ENCODE results near the gene HNRNPCL1. TPM values are rescaled to one million over a fixed set of nuclear protein-coding genes. Genes with fewer than 3 reads are reported as not detected.

HNRNPCL1 gene
- total RNA-seq, 1 experiment from 2014 or later: not detected

DNA sequence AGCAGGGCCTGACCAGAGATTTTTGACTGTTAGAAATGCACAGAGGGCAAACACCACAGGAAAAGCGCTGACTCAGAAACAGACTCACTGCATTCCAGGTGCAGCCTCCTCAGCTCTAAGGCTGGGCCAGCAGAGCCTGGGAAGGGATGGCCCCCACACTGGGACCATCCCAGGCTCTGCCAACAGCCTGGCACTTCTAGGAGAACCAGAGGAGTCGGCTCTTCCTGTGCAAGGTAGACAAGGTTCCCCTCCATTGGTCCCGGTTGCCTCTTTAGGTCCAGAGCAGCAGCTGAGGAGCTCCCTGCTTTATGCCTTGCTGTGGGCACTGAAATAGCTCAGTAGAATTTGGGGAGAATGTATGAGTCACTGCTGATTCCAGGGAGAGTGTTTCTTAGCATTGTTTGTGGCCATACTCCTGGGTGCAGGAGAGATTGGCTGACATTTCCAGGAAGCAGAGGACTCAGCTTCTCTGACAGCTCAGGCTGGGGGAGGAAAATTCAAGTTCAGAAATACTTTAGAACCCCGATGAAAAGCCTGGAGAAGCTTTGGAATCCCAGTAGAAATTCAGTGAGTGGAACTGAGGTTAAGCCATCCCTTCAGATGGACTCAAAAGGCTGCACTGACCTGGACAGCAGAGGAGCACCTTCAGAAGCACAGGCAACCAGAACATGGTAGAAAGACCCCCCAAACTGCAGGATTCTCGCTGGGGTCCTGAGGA lies 37.7 kb downstream of the HNRNPCL1 start:
- Histone ChIP-seq H3K4me3 (no peak overlapping the region), H3K27me3 (ENCODE audit: insufficient read depth, low read depth) (peaks cover 2% of the 10 kb centered on the region; the same call in 1 of the 2 replicates), H3K9me3 (ENCODE audit: insufficient read depth, low read depth) (no peaks in the 10 kb centered on the region), H4K20me1 (ENCODE audit: insufficient read depth) (no peaks in the 10 kb centered on the region), H3K36me3 (ENCODE audit: low read depth) (no peaks in the 10 kb centered on the region), H3K4me2 (no peak overlapping the region), H3K27ac (no peak overlapping the region), H3K9me2 (ENCODE audit: insufficient read depth) (no peaks in the 10 kb centered on the region), H3F3A (ENCODE audit: insufficient read depth, low read depth) (no peaks in the 10 kb centered on the region), H2AFZ (no peak overlapping the region), H3K4me1 (replicated peaks; ENCODE audit: insufficient read depth) (no peaks in the 10 kb centered on the region), H3K79me2 (ENCODE audit: low read depth) (no peaks in the 10 kb centered on the region)
- TF ChIP-seq, protein P1, sequence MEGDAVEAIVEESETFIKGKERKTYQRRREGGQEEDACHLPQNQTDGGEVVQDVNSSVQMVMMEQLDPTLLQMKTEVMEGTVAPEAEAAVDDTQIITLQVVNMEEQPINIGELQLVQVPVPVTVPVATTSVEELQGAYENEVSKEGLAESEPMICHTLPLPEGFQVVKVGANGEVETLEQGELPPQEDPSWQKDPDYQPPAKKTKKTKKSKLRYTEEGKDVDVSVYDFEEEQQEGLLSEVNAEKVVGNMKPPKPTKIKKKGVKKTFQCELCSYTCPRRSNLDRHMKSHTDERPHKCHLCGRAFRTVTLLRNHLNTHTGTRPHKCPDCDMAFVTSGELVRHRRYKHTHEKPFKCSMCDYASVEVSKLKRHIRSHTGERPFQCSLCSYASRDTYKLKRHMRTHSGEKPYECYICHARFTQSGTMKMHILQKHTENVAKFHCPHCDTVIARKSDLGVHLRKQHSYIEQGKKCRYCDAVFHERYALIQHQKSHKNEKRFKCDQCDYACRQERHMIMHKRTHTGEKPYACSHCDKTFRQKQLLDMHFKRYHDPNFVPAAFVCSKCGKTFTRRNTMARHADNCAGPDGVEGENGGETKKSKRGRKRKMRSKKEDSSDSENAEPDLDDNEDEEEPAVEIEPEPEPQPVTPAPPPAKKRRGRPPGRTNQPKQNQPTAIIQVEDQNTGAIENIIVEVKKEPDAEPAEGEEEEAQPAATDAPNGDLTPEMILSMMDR (conservative IDR thresholded peaks at IDR 0.05): no peak
- TF ChIP-seq EZH2 (IDR thresholded peaks at IDR 0.05; ENCODE audit: low read depth): no peak
- no TSS peak for BruUV-seq (replicated peaks)
- POLR2A ChIA-PET (ENCODE audit: unreplicated experiment): no interaction called here
- intact Hi-C loops (cut with micrococcal nuclease; ENCODE audit: unreplicated experiment): no loop called here
- DNase-seq: no peak
- CTCF ChIA-PET: no interaction called here

DNA sequence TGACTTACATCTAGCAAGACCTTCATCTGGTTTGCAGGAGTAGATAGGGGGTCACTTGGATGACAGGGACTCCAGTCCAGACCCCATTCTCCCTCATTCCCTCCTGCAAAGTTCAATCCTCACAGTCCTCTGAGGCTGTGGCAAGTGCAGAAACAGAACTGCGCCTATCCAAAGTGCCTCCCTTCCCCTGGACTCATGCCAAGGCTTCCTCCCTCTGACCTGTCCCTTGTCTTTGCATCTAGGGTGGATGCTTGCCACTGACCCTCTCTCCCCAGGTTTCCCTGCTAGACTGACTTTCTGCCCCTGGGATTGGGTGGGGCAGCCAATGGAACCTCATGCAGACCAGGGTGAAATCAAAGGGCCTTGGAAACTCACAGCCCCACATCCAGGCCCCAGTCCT lies 38.6 kb downstream of the HNRNPCL1 start:
- intact Hi-C loops (cut with micrococcal nuclease; ENCODE audit: unreplicated experiment): no loop called here
- Histone ChIP-seq H3K4me2 (no peak overlapping the region), H3K79me2 (ENCODE audit: low read depth) (no peaks in the 10 kb centered on the region), H2AFZ (no peak overlapping the region), H3K9me3 (ENCODE audit: insufficient read depth, low read depth) (no peaks in the 10 kb centered on the region), H4K20me1 (ENCODE audit: insufficient read depth) (no peaks in the 10 kb centered on the region), H3K9me2 (ENCODE audit: insufficient read depth) (no peaks in the 10 kb centered on the region), H3K27me3 (ENCODE audit: insufficient read depth, low read depth) (peaks cover 2% of the 10 kb centered on the region; the same call in 1 of the 2 replicates), H3F3A (ENCODE audit: insufficient read depth, low read depth) (no peaks in the 10 kb centered on the region), H3K4me3 (no peak overlapping the region), H3K27ac (no peak overlapping the region), H3K4me1 (replicated peaks; ENCODE audit: insufficient read depth) (no peaks in the 10 kb centered on the region), H3K36me3 (ENCODE audit: low read depth) (no peaks in the 10 kb centered on the region)
- no peak for DNase-seq
- ChIA-PET POLR2A (ENCODE audit: unreplicated experiment) (no interaction called here), CTCF (no interaction called here)
- no peak for TF ChIP-seq EZH2 (IDR thresholded peaks at IDR 0.05; ENCODE audit: low read depth)
- TF ChIP-seq, protein P1 (conservative IDR thresholded peaks at IDR 0.05): no peak
- BruUV-seq (replicated peaks): no TSS peak

GRCh38 chr1:12799730-12800129 lies 48.8 kb downstream of the HNRNPCL1 start:
- H3K27ac ChIP-seq: no peak overlapping the region
- no peaks in the 10 kb centered on the region for H3K4me1 ChIP-seq (replicated peaks; ENCODE audit: insufficient read depth)
- CTCF ChIA-PET: no interaction called here
- H4K20me1 ChIP-seq (ENCODE audit: insufficient read depth): no peaks in the 10 kb centered on the region
- BruUV-seq (replicated peaks): no TSS peak
- H3K27me3 ChIP-seq (ENCODE audit: insufficient read depth, low read depth): no peaks in the 10 kb centered on the region
- no peak for TF ChIP-seq EZH2 (IDR thresholded peaks at IDR 0.05; ENCODE audit: low read depth)
- TF ChIP-seq, protein P1 (conservative IDR thresholded peaks at IDR 0.05): no peak
- POLR2A ChIA-PET (ENCODE audit: unreplicated experiment): no interaction called here
- no peaks in the 10 kb centered on the region for H3K36me3 ChIP-seq (ENCODE audit: low read depth)
- no peak overlapping the region for H2AFZ ChIP-seq
- no peak overlapping the region for H3K4me2 ChIP-seq
- intact Hi-C loops (cut with micrococcal nuclease; ENCODE audit: unreplicated experiment): no loop called here
- no peaks in the 10 kb centered on the region for H3F3A ChIP-seq (ENCODE audit: insufficient read depth, low read depth)
- no peaks in the 10 kb centered on the region for H3K9me3 ChIP-seq (ENCODE audit: insufficient read depth, low read depth)
- H3K4me3 ChIP-seq: no peak overlapping the region
- no peak for DNase-seq
- H3K9me2 ChIP-seq (ENCODE audit: insufficient read depth): no peaks in the 10 kb centered on the region
- H3K79me2 ChIP-seq (ENCODE audit: low read depth): no peaks in the 10 kb centered on the region

Measured in PC-9 (cell line).